ENCODE data around the gene ABCC8. TPM values are rescaled to one million over a fixed set of nuclear protein-coding genes. Genes with fewer than 3 reads are reported as not detected.

ABCC8 gene
- total and polyA plus RNA-seq, 2 experiments from 2014 or later: 2.0 to 3.4 TPM

- TF ChIP-seq, protein P1, sequence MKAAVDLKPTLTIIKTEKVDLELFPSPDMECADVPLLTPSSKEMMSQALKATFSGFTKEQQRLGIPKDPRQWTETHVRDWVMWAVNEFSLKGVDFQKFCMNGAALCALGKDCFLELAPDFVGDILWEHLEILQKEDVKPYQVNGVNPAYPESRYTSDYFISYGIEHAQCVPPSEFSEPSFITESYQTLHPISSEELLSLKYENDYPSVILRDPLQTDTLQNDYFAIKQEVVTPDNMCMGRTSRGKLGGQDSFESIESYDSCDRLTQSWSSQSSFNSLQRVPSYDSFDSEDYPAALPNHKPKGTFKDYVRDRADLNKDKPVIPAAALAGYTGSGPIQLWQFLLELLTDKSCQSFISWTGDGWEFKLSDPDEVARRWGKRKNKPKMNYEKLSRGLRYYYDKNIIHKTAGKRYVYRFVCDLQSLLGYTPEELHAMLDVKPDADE (IDR thresholded peaks at IDR 0.05): no peak
Measured at GRCh38 chr11:17388609-17389210, 87.9 kb downstream of the ABCC8 start, which contains the start of gene KCNJ11 (continued).

DNA sequence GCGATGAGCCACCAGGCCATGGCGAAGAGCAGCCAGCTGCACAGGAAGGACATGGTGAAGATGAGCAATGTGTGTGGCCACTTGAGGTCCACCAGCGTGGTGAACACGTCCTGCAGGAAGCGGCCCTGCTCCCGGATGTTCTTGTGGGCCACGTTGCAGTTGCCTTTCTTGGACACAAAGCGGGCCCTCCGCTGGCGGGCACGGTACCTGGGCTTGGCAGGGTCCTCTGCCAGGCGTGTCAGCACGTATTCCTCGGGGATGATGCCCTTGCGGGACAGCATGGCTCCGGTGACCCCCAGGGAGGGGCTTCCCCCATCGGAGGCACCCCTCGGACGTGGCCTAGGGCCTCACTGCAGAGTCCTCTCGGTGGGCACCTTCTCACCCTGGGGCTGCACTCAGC lies 88.8 kb downstream of the ABCC8 start:
- Histone ChIP-seq H3K27me3 (ENCODE audit: insufficient read depth) (no peaks in the 10 kb centered on the region), H3K36me3 (ENCODE audit: insufficient read depth) (no peaks in the 10 kb centered on the region), H3F3A (replicated peaks; ENCODE audit: low read depth) (no peaks in the 10 kb centered on the region), H3K79me2 (replicated peaks; ENCODE audit: insufficient read depth) (no peaks in the 10 kb centered on the region), H3K4me3 (no peak overlapping the region), H3K4me2 (no peak overlapping the region), H3K4me1 (ENCODE audit: insufficient read depth) (peaks cover 7% of the 10 kb centered on the region; the same call in 1 of the 2 replicates), H4K20me1 (replicated peaks; ENCODE audit: insufficient read depth) (no peaks in the 10 kb centered on the region), H3K27ac (ENCODE audit: low read depth) (no peak overlapping the region), H2AFZ (no peak overlapping the region), H3K9me2 (ENCODE audit: insufficient read depth) (0 out of 2 replicates have a peak, but pooled peaks cover 3% of the 10 kb centered on the region)
- H3K9me3 Mint-ChIP-seq: no peaks in the 10 kb centered on the region
- H3K27me3 Mint-ChIP-seq (ENCODE audit: insufficient read depth, low read depth, poor library complexity): peaks cover 21% of the 10 kb centered on the region
- peaks cover 10% of the 10 kb centered on the region; the same call in 2 of the 3 replicates for H3K36me3 Mint-ChIP-seq (ENCODE audit: low read depth)
- no peak for ATAC-seq
- peaks cover 12% of the 10 kb centered on the region; the same call in 2 of the 3 replicates for H3K4me1 Mint-ChIP-seq
- no peak for TF ChIP-seq EZH2phosphoT487 (IDR thresholded peaks at IDR 0.05; ENCODE audit: unreplicated experiment)
- no peak for DNase-seq (ENCODE audit: low spot score)
- H3K27ac Mint-ChIP-seq: no peak overlapping the region
- peak overlapping the region; percentile 72 for H3K4me3 Mint-ChIP-seq

- H3K4me1 ChIP-seq (ENCODE audit: insufficient read depth): peaks cover 7% of the 10 kb centered on the region; the same call in 1 of the 2 replicates
- DNase-seq (ENCODE audit: low spot score) (no peak), ATAC-seq (no peak)
- no peak overlapping the region for H2AFZ ChIP-seq
- 0 out of 2 replicates have a peak, but pooled peaks cover 3% of the 10 kb centered on the region for H3K9me2 ChIP-seq (ENCODE audit: insufficient read depth)
- H3K4me2 ChIP-seq: no peak overlapping the region
- peaks cover 21% of the 10 kb centered on the region for H3K27me3 Mint-ChIP-seq (ENCODE audit: insufficient read depth, low read depth, poor library complexity)
- no peak overlapping the region for H3K27ac ChIP-seq (ENCODE audit: low read depth)
- H3K36me3 Mint-ChIP-seq (ENCODE audit: low read depth): peaks cover 10% of the 10 kb centered on the region; the same call in 2 of the 3 replicates
- no peaks in the 10 kb centered on the region for H3K27me3 ChIP-seq (ENCODE audit: insufficient read depth)
- no peaks in the 10 kb centered on the region for H3F3A ChIP-seq (replicated peaks; ENCODE audit: low read depth)
- H3K4me3 ChIP-seq: no peak overlapping the region
- H4K20me1 ChIP-seq (replicated peaks; ENCODE audit: insufficient read depth): no peaks in the 10 kb centered on the region
- H3K4me1 Mint-ChIP-seq: peaks cover 12% of the 10 kb centered on the region; the same call in 2 of the 3 replicates
- H3K4me3 Mint-ChIP-seq: peak overlapping the region; percentile 58
- no peak overlapping the region for H3K27ac Mint-ChIP-seq
- no peaks in the 10 kb centered on the region for H3K79me2 ChIP-seq (replicated peaks; ENCODE audit: insufficient read depth)
- no peaks in the 10 kb centered on the region for H3K9me3 Mint-ChIP-seq
- no peaks in the 10 kb centered on the region for H3K36me3 ChIP-seq (ENCODE audit: insufficient read depth)
- TF ChIP-seq ZNF462 (CRISPR knock-in tag; IDR thresholded peaks at IDR 0.05): no peak
- TF ChIP-seq, protein P1 (IDR thresholded peaks at IDR 0.05): no peak
- no peak for TF ChIP-seq ZNF331 (CRISPR knock-in tag; IDR thresholded peaks at IDR 0.05; ENCODE audit: low read depth)
- no peak for TF ChIP-seq EZH2 (IDR thresholded peaks at IDR 0.05; ENCODE audit: low read depth, unreplicated experiment)
- TF ChIP-seq CREB1 (CRISPR knock-in tag; IDR thresholded peaks at IDR 0.05; ENCODE audit: low read depth): no peak
Measured at GRCh38 chr11:17387254-17387653, 89.4 kb downstream of the ABCC8 start.
